Common myeloid progenitor, CD34-positive (primary cell): ENCODE measurements around the gene TOP2A.

Source experiments
- CTCF ChIA-PET: fragments of 350-600 bp; sonication (Branson Sonifier 250); formaldehyde crosslinking; loops from one replicate; lab custom pipeline; 2021; ENCODE audit warnings: antibody characterized with exemption; lab: Charles Lee
- POLR2A ChIA-PET: fragments of 350-600 bp; sonication (Branson Sonifier 250); formaldehyde crosslinking; loops from one replicate; lab custom pipeline; 2021; ENCODE audit warnings: antibody characterized with exemption; lab: Charles Lee
- DNase-seq, 3 donors: peaks; one replicate each; pipeline versions ENCODE4 v3.0.0 to v3.0.0-alpha.2; 2013
- H3K27ac ChIP-seq, 2 experiments: 1 replicate in 1 of 2; 2 replicates in 1 of 2; pipeline ENCODE4 v1.7.0; 2013; ENCODE audit warnings: inconsistent platforms in 2 of 2, low read length in 2 of 2, mild to moderate bottlenecking in 2 of 2, low read depth in 1 of 2, moderate library complexity in 1 of 2; ENCODE audit not compliant: severe bottlenecking in 2 of 2, insufficient read depth in 1 of 2, poor library complexity in 1 of 2
- H3K27me3 ChIP-seq, 5 experiments: replicated peaks in 2 of 5; 1 replicate in 3 of 5; 2 replicates in 2 of 5; pipeline versions ENCODE4 v1.6.1 to v1.7.0; 2013; ENCODE audit warnings: low read length in 4 of 5, mild to moderate bottlenecking in 2 of 5, moderate library complexity in 2 of 5, inconsistent platforms in 1 of 5; ENCODE audit not compliant: insufficient read depth in 5 of 5, control insufficient read depth in 4 of 5
- H3K36me3 ChIP-seq, 4 experiments: 1 replicate in 2 of 4; 2 replicates in 2 of 4; pipeline versions ENCODE4 v1.6.1 to v1.7.0; 2013; ENCODE audit warnings: low read length in 3 of 4, control low read depth in 1 of 4, mild to moderate bottlenecking in 1 of 4; ENCODE audit not compliant: control insufficient read depth in 4 of 4, insufficient read depth in 4 of 4
- H3K4me1 ChIP-seq, 4 experiments: 1 replicate in 3 of 4; 2 replicates in 1 of 4; pipeline versions ENCODE4 v1.6.1 to v1.7.1; 2013; ENCODE audit warnings: low read length in 3 of 4, mild to moderate bottlenecking in 3 of 4, control low read depth in 1 of 4, inconsistent platforms in 1 of 4, moderate library complexity in 1 of 4; ENCODE audit not compliant: control insufficient read depth in 4 of 4, insufficient read depth in 4 of 4; ENCODE audit errors: control extremely low read depth in 1 of 4
- H3K4me3 ChIP-seq, 7 experiments: 1 replicate in 4 of 7; 2 replicates in 3 of 7; pipeline versions ENCODE4 v1.5.1 to v1.7.0; 2013; ENCODE audit warnings: mild to moderate bottlenecking in 7 of 7, low read length in 6 of 7, moderate library complexity in 6 of 7, inconsistent platforms in 2 of 7, low read depth in 2 of 7, control low read depth in 1 of 7; ENCODE audit not compliant: insufficient read depth in 4 of 7, control insufficient read depth in 1 of 7; ENCODE audit errors: extremely low read depth in 1 of 7
- H3K9me3 ChIP-seq, 5 experiments: 1 replicate in 4 of 5; 2 replicates in 1 of 5; pipeline versions ENCODE4 v1.6.1 to v1.7.1; 2013; ENCODE audit warnings: low read length in 4 of 5, mild to moderate bottlenecking in 2 of 5, inconsistent platforms in 1 of 5, low read depth in 1 of 5, moderate library complexity in 1 of 5; ENCODE audit not compliant: control insufficient read depth in 4 of 5, insufficient read depth in 2 of 5; ENCODE audit errors: control extremely low read depth in 1 of 5
- WGBS: methylation state at CpG from one replicate; pipeline ENCODE4 v1.1.5; 2013; ENCODE audit not compliant: insufficient coverage; 5-methylcytosine and 5-hydroxymethylcytosine counted together

Gene TOP2A

DNA sequence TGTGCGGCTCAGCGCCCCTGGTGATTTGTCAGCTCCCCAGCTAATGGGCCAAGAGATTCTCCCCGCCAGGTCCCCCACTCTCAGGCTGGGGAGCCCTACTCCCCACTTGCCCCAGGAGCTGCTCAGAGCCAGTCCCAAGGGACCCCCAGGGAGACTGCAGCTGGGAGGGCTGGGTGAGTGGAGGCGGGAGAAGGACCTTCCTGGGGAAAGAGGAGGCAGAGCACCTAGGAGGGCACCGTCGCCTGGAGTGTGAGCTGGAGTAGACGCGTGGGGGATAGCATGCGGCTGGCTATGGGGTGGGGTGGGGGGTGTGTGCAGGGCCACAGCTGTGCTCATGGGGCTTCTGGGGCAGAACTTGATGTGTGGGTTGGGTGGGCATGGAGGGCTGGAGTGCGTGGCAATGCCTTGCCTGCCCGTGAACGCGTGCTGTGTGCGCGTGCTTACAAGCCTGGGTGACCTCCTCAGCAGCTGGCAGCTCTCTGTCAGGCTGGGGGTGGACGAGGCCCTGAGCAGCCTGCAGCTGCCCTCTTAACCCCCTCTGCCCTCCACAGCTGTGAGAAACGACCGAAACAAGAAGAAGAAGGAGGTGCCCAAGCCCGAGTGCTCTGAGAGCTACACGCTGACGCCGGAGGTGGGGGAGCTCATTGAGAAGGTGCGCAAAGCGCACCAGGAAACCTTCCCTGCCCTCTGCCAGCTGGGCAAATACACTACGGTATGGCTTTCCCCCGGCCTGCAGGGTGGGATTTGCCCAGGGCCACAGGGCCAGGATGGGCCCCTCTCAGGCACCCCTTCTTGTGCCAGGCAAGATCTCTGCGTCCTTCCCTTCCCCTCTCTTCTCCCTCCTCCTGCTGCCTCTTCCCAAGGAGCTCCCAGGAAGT lies 66.1 kb downstream of the TOP2A start:
- DNase-seq: no peak
- CTCF ChIA-PET: interaction anchor here (0.9 to 32.6 kb wide), 3 partner anchors 9 to 96 kb away, joined by 4 to 1388 read pairs (median 90); partner anchors contain the start of genes CDC6 and RARA
- no peaks in the 10 kb centered on the region for H3K27me3 ChIP-seq
- WGBS: 91% methylated on average over 17 of the region's 27 CpGs
- no peak overlapping the region for H3K4me3 ChIP-seq
- peaks cover 8 to 68% (median 48%) of the 10 kb centered on the region in 4 experiments for H3K4me1 ChIP-seq
- POLR2A ChIA-PET: interaction anchor here (0.6 to 3.6 kb wide), 4 partner anchors 10 to 44 kb away, joined by 3 to 16 read pairs (median 10); partner anchors contain the start of gene RARA
- H3K27ac ChIP-seq: no peak overlapping the region
- no peaks in the 10 kb centered on the region for H3K9me3 ChIP-seq
- peaks cover 0 to 74% (median 45%) of the 10 kb centered on the region in 4 experiments for H3K36me3 ChIP-seq

DNA sequence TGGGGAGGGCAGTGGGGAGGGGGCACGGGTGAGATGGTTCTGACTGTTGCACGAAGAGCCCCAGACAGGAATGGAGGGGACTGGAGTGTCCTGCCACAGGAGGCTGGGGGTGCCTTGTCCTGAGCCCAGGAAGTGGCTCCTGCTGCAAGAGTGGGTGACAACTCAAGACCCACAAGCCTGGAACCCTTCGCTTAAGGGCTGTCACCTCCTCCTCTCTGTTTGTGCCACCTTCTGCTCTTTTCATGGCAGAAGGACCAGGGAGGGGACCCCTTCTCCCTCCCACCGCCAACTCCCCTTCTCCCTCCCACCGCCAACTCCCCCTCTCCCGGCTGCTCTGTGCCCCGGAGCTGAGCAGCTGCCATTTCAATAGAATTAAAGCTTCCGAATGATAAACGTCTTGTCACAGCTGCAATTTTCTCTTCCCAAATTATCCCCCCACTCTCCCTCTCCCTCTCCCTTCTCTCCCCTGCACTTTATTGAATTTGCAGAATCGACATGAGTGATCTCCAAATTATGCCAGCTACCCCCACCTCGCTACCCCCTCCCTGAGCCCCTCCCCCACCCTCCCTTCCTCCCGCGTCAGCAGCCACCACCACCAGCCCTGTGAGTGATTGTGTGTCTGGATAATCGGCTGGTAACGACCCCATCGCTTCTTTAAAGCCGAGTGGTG lies 66.9 kb downstream of the TOP2A start:
- Histone ChIP-seq H3K27ac (no peak overlapping the region), H3K4me3 (no peak overlapping the region)
- POLR2A ChIA-PET: interaction anchor here (0.6 to 2.9 kb wide), 3 partner anchors 9 to 36 kb away, joined by 3 to 16 read pairs (median 10); no protein-coding TSS in a partner anchor

GRCh38 chr17:40349895-40350688 lies 67.6 kb downstream of the TOP2A start:
- H3K4me1 ChIP-seq: peaks cover 8 to 84% (median 63%) of the 10 kb centered on the region in 4 experiments
- DNase-seq: no peak

More for the DNA sequence above, 66.9 kb downstream of the TOP2A start:
- Histone ChIP-seq H3K36me3 (peaks cover 0 to 68% (median 42%) of the 10 kb centered on the region in 4 experiments), H3K27me3 (no peaks in the 10 kb centered on the region), H3K4me1 (peaks cover 8 to 76% (median 56%) of the 10 kb centered on the region in 4 experiments), H3K9me3 (no peaks in the 10 kb centered on the region)
- CTCF ChIA-PET: interaction anchor here (6.6 to 32.6 kb wide), 2 partner anchors 8 to 38 kb away, joined by 90 to 1388 read pairs; partner anchors contain the start of genes CDC6 and RARA
- 87% methylated on average over 9 of the region's 17 CpGs for WGBS
- DNase-seq: no peak

GRCh38 chr17:40349477-40349894 lies 68.2 kb downstream of the TOP2A start:
- H3K9me3 ChIP-seq: no peaks in the 10 kb centered on the region

More at GRCh38 chr17:40349895-40350688, 67.6 kb downstream of the TOP2A start:
- H3K9me3 ChIP-seq: no peaks in the 10 kb centered on the region
- no peaks in the 10 kb centered on the region for H3K27me3 ChIP-seq
- POLR2A ChIA-PET: no interaction called here
- CTCF ChIA-PET: interaction anchor here (2.7 to 32.6 kb wide), 3 partner anchors 8 to 38 kb away, joined by 11 to 1388 read pairs (median 90); partner anchors contain the start of genes CDC6 and RARA
- 90% methylated on average over 14 of the region's 19 CpGs for WGBS
- H3K4me3 ChIP-seq: no peak overlapping the region
- peaks cover 0 to 61% (median 35%) of the 10 kb centered on the region in 4 experiments for H3K36me3 ChIP-seq
- no peak overlapping the region for H3K27ac ChIP-seq

GRCh38 chr17:40348562-40349476 lies 68.9 kb downstream of the TOP2A start:
- DNase-seq: peak in 1 of 3 donors; percentile 49
- Histone ChIP-seq H3K4me3 (peak overlapping the region in 1 of 7 experiments; percentile 17), H3K4me1 (peaks cover 12 to 90% (median 71%) of the 10 kb centered on the region in 4 experiments), H3K27me3 (no peaks in the 10 kb centered on the region), H3K27ac (no peak overlapping the region), H3K36me3 (peaks cover 0 to 49% (median 29%) of the 10 kb centered on the region in 4 experiments), H3K9me3 (no peaks in the 10 kb centered on the region)
- 57% methylated on average over 15 of the region's 17 CpGs for WGBS
- CTCF ChIA-PET: interaction anchor here (1.8 to 32.6 kb wide), 4 partner anchors 9 to 36 kb away, joined by 6 to 1388 read pairs (median 10); partner anchors contain the start of genes CDC6 and RARA
- POLR2A ChIA-PET: interaction anchor here (1.1 kb wide), 1 partner anchor 24 kb away, joined by 3 read pairs; no protein-coding TSS in a partner anchor

More at GRCh38 chr17:40349477-40349894, 68.2 kb downstream of the TOP2A start:
- Histone ChIP-seq H3K27me3 (no peaks in the 10 kb centered on the region), H3K27ac (no peak overlapping the region), H3K36me3 (peaks cover 0 to 55% (median 34%) of the 10 kb centered on the region in 4 experiments), H3K4me3 (no peak overlapping the region), H3K4me1 (peaks cover 9 to 85% (median 65%) of the 10 kb centered on the region in 4 experiments)
- ChIA-PET POLR2A (interaction anchor here (1.1 kb wide), 1 partner anchor 25 kb away, joined by 3 read pairs; no protein-coding TSS in a partner anchor), CTCF (interaction anchor here (1.8 to 32.6 kb wide), 3 partner anchors 9 to 37 kb away, joined by 6 to 1388 read pairs (median 11); partner anchors contain the start of genes CDC6 and RARA)
- no peak for DNase-seq
- 97% methylated on average over 9 of the region's 10 CpGs for WGBS
